Fibroblast of lung (primary cell): ENCODE data around the gene L3MBTL4. TPM values are rescaled to one million over a fixed set of nuclear protein-coding genes. Genes with fewer than 3 reads are reported as not detected.

ENCODE experiments used
- DNase-seq, 2 donors: peaks; one replicate each; pipeline versions ENCODE4 v3.0.0 to v3.0.0-alpha.2; 2010; ENCODE audit warnings: low read depth in 2 of 2
- H2AFZ ChIP-seq: 2 replicates; pipeline ENCODE4 v1.5.1; 2012; ENCODE audit warnings: low read length, control low read depth, inconsistent platforms
- H3K27ac ChIP-seq: 2 replicates; pipeline ENCODE4 v1.5.1; 2011; ENCODE audit warnings: low read length, control low read depth; ENCODE audit not compliant: insufficient read depth
- H3K27me3 ChIP-seq: 2 replicates; pipeline ENCODE4 v1.5.1; 2011; ENCODE audit warnings: mild to moderate bottlenecking, low read length; ENCODE audit not compliant: control insufficient read depth, insufficient read depth
- H3K36me3 ChIP-seq: 2 replicates; pipeline ENCODE4 v1.5.1; 2011; ENCODE audit warnings: low read length; ENCODE audit not compliant: control insufficient read depth, insufficient read depth
- H3K4me1 ChIP-seq: 2 replicates; pipeline ENCODE4 v1.5.1; 2011; ENCODE audit warnings: low read length; ENCODE audit not compliant: control insufficient read depth, insufficient read depth; ENCODE audit errors: extremely low read depth
- H3K4me2 ChIP-seq: 2 replicates; pipeline ENCODE4 v1.5.1; 2011; ENCODE audit warnings: low read length, control low read depth; ENCODE audit not compliant: insufficient read depth; ENCODE audit errors: extremely low read depth
- H3K4me3 ChIP-seq, 4 experiments: fragments of 200-600 bp in 1 of 4; sonication (generic) in 1 of 4; replicated peaks in 1 of 4; 2 replicates each; pipeline ENCODE4 v1.5.1; 2011 to 2016; ENCODE audit warnings: low read length in 4 of 4, low read depth in 3 of 4, mild to moderate bottlenecking in 3 of 4, control low read depth in 2 of 4, inconsistent platforms in 1 of 4, mixed read lengths in 1 of 4; ENCODE audit not compliant: insufficient read depth in 1 of 4; ENCODE audit errors: control extremely low read depth in 1 of 4
- H3K79me2 ChIP-seq: 2 replicates; pipeline ENCODE4 v1.5.1; 2012; ENCODE audit warnings: mild to moderate bottlenecking, low read length, inconsistent platforms; ENCODE audit not compliant: control insufficient read depth, insufficient read depth
- H3K9ac ChIP-seq: 2 replicates; pipeline ENCODE4 v1.5.1; 2011; ENCODE audit warnings: mild to moderate bottlenecking, low read length, control low read depth; ENCODE audit not compliant: insufficient read depth
- H3K9me3 ChIP-seq: 2 replicates; pipeline ENCODE4 v1.5.1; 2012; ENCODE audit warnings: low read depth, low read length; ENCODE audit not compliant: control insufficient read depth, insufficient read depth
- H4K20me1 ChIP-seq: 2 replicates; pipeline ENCODE4 v1.5.1; 2011; ENCODE audit warnings: low read length; ENCODE audit not compliant: control insufficient read depth, insufficient read depth; ENCODE audit errors: extremely low read depth
- EZH2 ChIP-seq: IDR thresholded peaks from 2 replicates; pipeline ENCODE4 v1.5.1; 2012; ENCODE audit warnings: low read length, control low read depth, mild to moderate bottlenecking; ENCODE audit errors: missing control alignments
- polyA plus RNA-seq, 2 donors: library from polyadenylated mRNA; depleted of rRNA in 1 of 2; stranded (reverse) in 1 of 2; unstranded in 1 of 2; fragments of >200 nt; gene quantifications; 2 replicates each; pipeline ENCODE4 v1.2.1, GENCODE V29; 2011 to 2012; ENCODE audit warnings: missing spikeins in 1 of 2
- total RNA-seq: library from RNA; depleted of rRNA; stranded (reverse); fragments of >200 nt; gene quantifications from 2 replicates; pipeline ENCODE4 v1.2.1, GENCODE V29; 2014
- TF ChIP-seq, protein P1 (sequence below), 2 donors: IDR thresholded peaks in 1 of 2; conservative IDR thresholded peaks in 1 of 2; 1 replicate in 1 of 2; 2 replicates in 1 of 2; pipeline ENCODE4 v1.5.1; 2011 to 2012; ENCODE audit warnings: low read length in 2 of 2, control low read depth in 1 of 2, inconsistent platforms in 1 of 2, low read depth in 1 of 2, mild to moderate bottlenecking in 1 of 2

The L3MBTL4 gene
- total and polyA plus RNA-seq, 2 donors (not counting 1 experiment from before 2014, with no cell fraction given), result 0.06 to 0.33 TPM

DNA sequence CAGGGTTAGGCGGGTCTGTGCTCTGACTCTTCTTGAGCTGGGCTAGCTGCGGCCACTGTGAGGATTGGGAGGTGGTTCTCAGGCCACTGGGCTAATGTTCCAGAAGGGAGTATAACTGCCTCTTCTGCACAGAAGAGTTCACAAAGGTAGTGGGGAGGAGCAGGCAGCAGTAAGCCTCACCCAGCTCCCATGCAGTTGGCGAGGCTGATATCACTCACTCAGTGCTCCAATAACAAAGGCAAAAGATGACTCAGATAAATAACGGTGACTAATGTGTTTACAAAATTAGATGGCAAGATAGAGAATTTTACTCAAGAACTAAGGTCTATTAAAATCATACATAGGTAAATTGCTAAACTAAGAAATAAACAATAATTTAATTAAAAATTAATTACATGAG, 345.2 kb downstream of the L3MBTL4 start:
- H2AFZ ChIP-seq, result no peak overlapping the region
- H3K4me2 ChIP-seq, result no peak overlapping the region
- no peaks in the 10 kb centered on the region for H3K79me2 ChIP-seq
- no peaks in the 10 kb centered on the region for H3K9me3 ChIP-seq
- TF ChIP-seq EZH2, result no peak
- TF ChIP-seq, protein P1, sequence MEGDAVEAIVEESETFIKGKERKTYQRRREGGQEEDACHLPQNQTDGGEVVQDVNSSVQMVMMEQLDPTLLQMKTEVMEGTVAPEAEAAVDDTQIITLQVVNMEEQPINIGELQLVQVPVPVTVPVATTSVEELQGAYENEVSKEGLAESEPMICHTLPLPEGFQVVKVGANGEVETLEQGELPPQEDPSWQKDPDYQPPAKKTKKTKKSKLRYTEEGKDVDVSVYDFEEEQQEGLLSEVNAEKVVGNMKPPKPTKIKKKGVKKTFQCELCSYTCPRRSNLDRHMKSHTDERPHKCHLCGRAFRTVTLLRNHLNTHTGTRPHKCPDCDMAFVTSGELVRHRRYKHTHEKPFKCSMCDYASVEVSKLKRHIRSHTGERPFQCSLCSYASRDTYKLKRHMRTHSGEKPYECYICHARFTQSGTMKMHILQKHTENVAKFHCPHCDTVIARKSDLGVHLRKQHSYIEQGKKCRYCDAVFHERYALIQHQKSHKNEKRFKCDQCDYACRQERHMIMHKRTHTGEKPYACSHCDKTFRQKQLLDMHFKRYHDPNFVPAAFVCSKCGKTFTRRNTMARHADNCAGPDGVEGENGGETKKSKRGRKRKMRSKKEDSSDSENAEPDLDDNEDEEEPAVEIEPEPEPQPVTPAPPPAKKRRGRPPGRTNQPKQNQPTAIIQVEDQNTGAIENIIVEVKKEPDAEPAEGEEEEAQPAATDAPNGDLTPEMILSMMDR (conservative IDR thresholded peaks at IDR 0.05 in 1 of 2, IDR thresholded peaks at IDR 0.05 in 1 of 2; ENCODE audit: low read depth in 1 of 2, low read length in 2 of 2), result no peak
- no peaks in the 10 kb centered on the region for H3K4me1 ChIP-seq
- no peak overlapping the region for H3K27ac ChIP-seq
- H3K36me3 ChIP-seq, result no peaks in the 10 kb centered on the region
- H3K9ac ChIP-seq, result no peak overlapping the region
- no peaks in the 10 kb centered on the region for H4K20me1 ChIP-seq
- no peak overlapping the region for H3K4me3 ChIP-seq
- H3K27me3 ChIP-seq, result no peaks in the 10 kb centered on the region
- DNase-seq, result peak in 1 of 2 donors; percentile 15

DNA sequence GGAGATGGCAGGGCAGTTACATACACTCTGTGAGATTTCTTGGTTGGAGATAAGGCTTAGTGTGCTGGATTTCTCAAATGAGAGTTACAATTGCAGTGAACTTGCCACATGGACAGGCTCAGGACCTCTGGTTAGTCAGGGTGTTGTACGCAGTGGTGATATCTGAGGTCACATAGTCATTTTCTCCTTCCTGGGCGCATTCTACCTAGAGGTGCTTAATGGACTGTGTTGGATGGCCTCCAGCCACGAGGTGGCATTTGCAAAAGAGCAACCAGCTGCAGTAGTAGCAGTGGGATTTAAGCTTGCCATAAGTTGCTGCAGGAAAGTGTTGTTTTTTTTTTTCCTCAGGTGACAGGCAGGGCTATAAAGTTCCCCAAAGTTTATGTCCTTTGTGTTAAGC, 345.6 kb downstream of the L3MBTL4 start:
- H3K4me2 ChIP-seq, result no peak overlapping the region
- H3K79me2 ChIP-seq, result no peaks in the 10 kb centered on the region
- no peak overlapping the region for H3K9ac ChIP-seq
- H3K27ac ChIP-seq, result no peak overlapping the region
- no peaks in the 10 kb centered on the region for H3K36me3 ChIP-seq
- no peaks in the 10 kb centered on the region for H4K20me1 ChIP-seq
- no peaks in the 10 kb centered on the region for H3K27me3 ChIP-seq
- no peak for DNase-seq
- H3K4me3 ChIP-seq, result no peak overlapping the region
- H3K9me3 ChIP-seq, result no peaks in the 10 kb centered on the region
- TF ChIP-seq, protein P1 (conservative IDR thresholded peaks at IDR 0.05 in 1 of 2, IDR thresholded peaks at IDR 0.05 in 1 of 2; ENCODE audit: low read depth in 1 of 2, low read length in 2 of 2), result no peak
- TF ChIP-seq EZH2, result no peak
- H2AFZ ChIP-seq, result no peak overlapping the region
- H3K4me1 ChIP-seq, result no peaks in the 10 kb centered on the region

DNA sequence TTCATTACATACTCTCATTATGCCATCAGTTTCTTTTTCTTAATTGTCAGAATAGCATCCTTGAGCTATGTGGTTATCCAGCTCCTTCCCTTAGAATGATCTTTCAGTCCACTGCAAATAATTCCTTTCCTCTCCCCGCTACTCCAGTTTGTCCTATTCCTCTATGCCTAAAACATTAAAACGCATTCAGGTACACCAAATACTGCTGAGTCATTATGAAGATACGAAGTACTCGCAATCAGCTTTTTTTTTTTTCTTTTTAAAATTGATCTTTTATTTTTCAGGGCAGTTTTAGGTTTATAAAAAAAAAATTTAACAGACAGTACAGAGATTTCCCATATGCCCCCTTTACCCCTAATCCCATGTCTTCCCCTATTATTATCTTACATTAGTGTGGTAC, 354.6 kb downstream of the L3MBTL4 start:
- no peak for DNase-seq
- Histone ChIP-seq H3K9ac (no peak overlapping the region), H3K4me1 (peaks cover 7% of the 10 kb centered on the region), H4K20me1 (no peaks in the 10 kb centered on the region), H3K36me3 (no peaks in the 10 kb centered on the region), H3K4me3 (no peak overlapping the region), H3K27ac (no peak overlapping the region), H3K27me3 (no peaks in the 10 kb centered on the region), H3K79me2 (no peaks in the 10 kb centered on the region), H2AFZ (no peak overlapping the region), H3K9me3 (no peaks in the 10 kb centered on the region), H3K4me2 (no peak overlapping the region)
- TF ChIP-seq, protein P1 (conservative IDR thresholded peaks at IDR 0.05 in 1 of 2, IDR thresholded peaks at IDR 0.05 in 1 of 2; ENCODE audit: low read depth in 1 of 2, low read length in 2 of 2), result no peak
- TF ChIP-seq EZH2, result no peak
